HL-60 (cell line): ENCODE results near the gene HHIP.

Experiments
- CTCF ChIP-seq: IDR thresholded peaks from one replicate; pipeline ENCODE4 v1.5.1; 2011; ENCODE audit warnings: low read length, control low read depth, inconsistent platforms; ENCODE audit not compliant: insufficient read depth
- GABPA ChIP-seq: IDR thresholded peaks from 2 replicates; pipeline ENCODE4 v1.6.1; 2012; ENCODE audit warnings: low read depth
- POLR2AphosphoS5 ChIP-seq: IDR thresholded peaks from 2 replicates; pipeline ENCODE4 v1.6.1; 2012; ENCODE audit warnings: low read depth
- REST ChIP-seq: IDR thresholded peaks from 2 replicates; pipeline ENCODE4 v1.6.1; 2012; ENCODE audit warnings: low read depth; ENCODE audit not compliant: insufficient replicate concordance
- SPI1 ChIP-seq: IDR thresholded peaks from 2 replicates; pipeline ENCODE4 v1.6.1; 2012; ENCODE audit warnings: low read depth, mild to moderate bottlenecking, borderline replicate concordance

- TF ChIP-seq CTCF (no peak), REST (no peak), POLR2AphosphoS5 (no peak), GABPA (no peak), SPI1 (no peak)
Measured at GRCh38 chr4:144712775-144713174, 66.8 kb downstream of the HHIP start.
